Stomach (tissue), 9 donors: Measurements from ENCODE around the gene VPS45. TPM values are rescaled to one million over a fixed set of nuclear protein-coding genes. Genes with fewer than 3 reads are reported as not detected.

ENCODE experiments used
- DNase-seq, 2 donors: peaks; one replicate each; pipeline versions ENCODE4 v3.0.0 to v3.0.0-alpha.2; 2013 to 2019
- H3K27ac ChIP-seq, 5 donors: fragments of 200-600 bp in 4 of 5; sonication (generic) in 4 of 5; one replicate each; pipeline ENCODE4 v1.5.1; 2013 to 2019; ENCODE audit warnings: mild to moderate bottlenecking in 1 of 5, moderate library complexity in 1 of 5
- H3K27me3 ChIP-seq, 3 donors: fragments of 200-600 bp; sonication (generic); one replicate each; pipeline ENCODE4 v1.5.1; 2017 to 2019; ENCODE audit warnings: mixed run types in 1 of 3
- H3K36me3 ChIP-seq, 4 donors: fragments of 200-600 bp; sonication (generic); 1 replicate in 3 of 4; 2 replicates in 1 of 4; pipeline ENCODE4 v1.5.1; 2016 to 2019
- H3K4me1 ChIP-seq, 4 donors: fragments of 200-600 bp; sonication (generic); one replicate each; pipeline ENCODE4 v1.5.1; 2016 to 2019
- H3K4me3 ChIP-seq, 4 donors: fragments of 200-600 bp; sonication (generic) in 3 of 4; one replicate each; pipeline ENCODE4 v1.5.1; 2016 to 2019; ENCODE audit warnings: mild to moderate bottlenecking in 1 of 4
- H3K9me3 ChIP-seq, 4 donors: fragments of 200-600 bp; sonication (generic); one replicate each; pipeline ENCODE4 v1.5.1; 2016 to 2019
- CTCF ChIP-seq, 7 experiments: fragments of 450-650 bp in 4 of 7; fragments of 200-600 bp in 3 of 7; sonication (generic) in 3 of 7; IDR thresholded peaks; one replicate each; pipeline ENCODE4 v1.5.1; 2016 to 2019; ENCODE audit warnings: antibody characterized with exemption in 7 of 7, control low read depth in 2 of 7, mild to moderate bottlenecking in 1 of 7
- EP300 ChIP-seq: sonication (generic); formaldehyde crosslinking; IDR thresholded peaks from one replicate; pipeline ENCODE4 v1.6.1; 2017; ENCODE audit warnings: antibody characterized with exemption
- POLR2A ChIP-seq, 4 donors: fragments of 450-650 bp; IDR thresholded peaks; one replicate each; pipeline ENCODE4 v1.6.1; 2016; ENCODE audit warnings: antibody characterized with exemption in 4 of 4, control low read depth in 2 of 4, mild to moderate bottlenecking in 1 of 4, moderate library complexity in 1 of 4
- POLR2AphosphoS5 ChIP-seq, 3 donors: sonication (generic); formaldehyde crosslinking; IDR thresholded peaks; one replicate each; pipeline ENCODE4 v1.6.1; 2016; ENCODE audit warnings: antibody characterized with exemption in 3 of 3
- WGBS, 5 donors: extraction: QIAGEN DNeasy Blood & Tissue Kit in 3 of 5; methylation state at CpG; one replicate each; pipeline versions ENCODE4 v1.1.5 to v1.1.7; 2013 to 2018; 5-methylcytosine and 5-hydroxymethylcytosine counted together
- intact Hi-C: fragments of 100-400 bp; cut with DNase I; formaldehyde crosslinking; loops from one replicate; pipeline ENCODE4 v1.15.1; 2023; ENCODE audit warnings: low total_unique reads
- polyA plus RNA-seq, 3 donors: library from polyadenylated mRNA; stranded (reverse); fragments of 200-250 nt; gene quantifications; one replicate each; pipeline ENCODE4 v1.2.3, GENCODE V29; 2013
- total RNA-seq, 5 donors: library from RNA; depleted of rRNA; stranded (reverse); fragments of >200 nt; gene quantifications; one replicate each; pipeline versions ENCODE4 v1.1.0 to v1.2.3, GENCODE V29; 2014 to 2016
- donor health status: healthy with polysubstance abuse.
- donor health status: Bipolar disorder and iron deficiency.
- donor health status: healthy.

VPS45 gene
- total and polyA plus RNA-seq, 8 donors: 13.3 to 69.9 (median 30.5) TPM

- Histone ChIP-seq H3K4me3 (no peak overlapping the region), H3K36me3 (peaks cover 20 to 63% (median 55%) of the 10 kb centered on the region in 4 donors), H3K27me3 (no peaks in the 10 kb centered on the region), H3K4me1 (peaks cover 0 to 26% (median 15%) of the 10 kb centered on the region in 4 donors), H3K9me3 (no peaks in the 10 kb centered on the region), H3K27ac (no peak overlapping the region)
- TF ChIP-seq CTCF (IDR thresholded peaks at IDR 0.05): peak in 4 of 7 experiments; percentile 12 to 36 (median 18)
- no peak for TF ChIP-seq POLR2AphosphoS5 (IDR thresholded peaks at IDR 0.05)
- intact Hi-C loops: no loop called here
- WGBS, 5 donors: 56 to 66% (median 65%) methylated on average over 3 of the region's 3 CpGs
- DNase-seq: no peak
These were observed 5.4 kb downstream of the VPS45 start for GRCh38 chr1:150072959-150073358.

- 93 to 97% (median 94%) methylated on average over 2 of the region's 2 CpGs for WGBS, 5 donors
- Histone ChIP-seq H3K27me3 (no peaks in the 10 kb centered on the region), H3K27ac (no peak overlapping the region), H3K4me3 (no peak overlapping the region), H3K4me1 (peaks cover 0 to 21% (median 10%) of the 10 kb centered on the region in 4 donors), H3K36me3 (peaks cover 25 to 69% (median 61%) of the 10 kb centered on the region in 4 donors), H3K9me3 (no peaks in the 10 kb centered on the region)
- intact Hi-C loops: no loop called here
- DNase-seq: no peak
- TF ChIP-seq POLR2A (IDR thresholded peaks at IDR 0.05) (no peak), CTCF (IDR thresholded peaks at IDR 0.05) (no peak), POLR2AphosphoS5 (IDR thresholded peaks at IDR 0.05) (no peak), EP300 (no peak)
These were observed 5.9 kb downstream of the VPS45 start for GRCh38 chr1:150073516-150073915.

- Histone ChIP-seq H3K9me3 (no peaks in the 10 kb centered on the region), H3K27me3 (no peaks in the 10 kb centered on the region), H3K4me3 (no peak overlapping the region), H3K4me1 (peaks cover 0 to 7% (median 2%) of the 10 kb centered on the region in 4 donors), H3K27ac (no peak overlapping the region), H3K36me3 (peaks cover 30 to 84% (median 81%) of the 10 kb centered on the region in 4 donors)
- intact Hi-C loops: no loop called here
- TF ChIP-seq EP300 (no peak), POLR2AphosphoS5 (IDR thresholded peaks at IDR 0.05) (no peak), CTCF (IDR thresholded peaks at IDR 0.05) (no peak), POLR2A (IDR thresholded peaks at IDR 0.05) (no peak)
- WGBS, 5 donors: 70 to 88% (median 73%) methylated on average over 2 of the region's 2 CpGs
- no peak for DNase-seq
These were observed 8.5 kb downstream of the VPS45 start for GRCh38 chr1:150076066-150076465.

GRCh38 chr1:150076985-150077384, 9.4 kb downstream of the VPS45 start:
- Histone ChIP-seq H3K4me3 (no peak overlapping the region), H3K36me3 (peaks cover 34 to 91% (median 85%) of the 10 kb centered on the region in 4 donors), H3K9me3 (no peaks in the 10 kb centered on the region), H3K4me1 (peaks cover 0 to 3% (median 0%) of the 10 kb centered on the region in 4 donors), H3K27ac (no peak overlapping the region), H3K27me3 (no peaks in the 10 kb centered on the region)
- intact Hi-C loops: no loop called here
- WGBS, 5 donors: 88 to 94% (median 88%) methylated on average over 6 of the region's 6 CpGs
- TF ChIP-seq POLR2A (IDR thresholded peaks at IDR 0.05): no peak
- TF ChIP-seq EP300: no peak
- TF ChIP-seq CTCF (IDR thresholded peaks at IDR 0.05): no peak
- no peak for TF ChIP-seq POLR2AphosphoS5 (IDR thresholded peaks at IDR 0.05)
- DNase-seq: no peak
